Measurements from ENCODE around the gene ARHGAP29.

The ARHGAP29 gene

GRCh38 chr1:94142022-94142421 is 95.4 kb downstream of the ARHGAP29 start:
- no peaks in the 10 kb centered on the region for H3K27me3 ChIP-seq (replicated peaks; ENCODE audit: insufficient read depth, low read length)
- H3K9ac ChIP-seq (ENCODE audit: low read length): no peak overlapping the region
- H3K4me3 ChIP-seq (ENCODE audit: low read length): no peak overlapping the region
- H2AFZ ChIP-seq (ENCODE audit: low read length): no peak overlapping the region
- H3K4me2 ChIP-seq (ENCODE audit: low read depth, low read length): no peak overlapping the region
- H3K9me3 ChIP-seq (replicated peaks; ENCODE audit: insufficient read depth, low read length): no peaks in the 10 kb centered on the region
- DNase-seq: no peak
- H3K9me2 ChIP-seq (replicated peaks; ENCODE audit: insufficient read depth, low read length): no peaks in the 10 kb centered on the region
- no peaks in the 10 kb centered on the region for H3K36me3 ChIP-seq (replicated peaks; ENCODE audit: insufficient read depth, low read length)
- H3K27ac ChIP-seq (ENCODE audit: low read length): no peak overlapping the region
- TF ChIP-seq EZH2 (optimal IDR thresholded peaks at IDR 0.05; ENCODE audit: low read depth, low read length) (no peak), CTCF (IDR thresholded peaks at IDR 0.05; ENCODE audit: low read length) (no peak), EZH2phosphoT487 (IDR thresholded peaks at IDR 0.05; ENCODE audit: low read length) (no peak)
- no peaks in the 10 kb centered on the region for H3K79me2 ChIP-seq (ENCODE audit: low read length)
- no peaks in the 10 kb centered on the region for H3F3A ChIP-seq (ENCODE audit: insufficient read depth, low read length)
- no peaks in the 10 kb centered on the region for H3K4me1 ChIP-seq (ENCODE audit: low read length)
- H4K20me1 ChIP-seq (ENCODE audit: insufficient read depth, low read length): no peaks in the 10 kb centered on the region

DNA sequence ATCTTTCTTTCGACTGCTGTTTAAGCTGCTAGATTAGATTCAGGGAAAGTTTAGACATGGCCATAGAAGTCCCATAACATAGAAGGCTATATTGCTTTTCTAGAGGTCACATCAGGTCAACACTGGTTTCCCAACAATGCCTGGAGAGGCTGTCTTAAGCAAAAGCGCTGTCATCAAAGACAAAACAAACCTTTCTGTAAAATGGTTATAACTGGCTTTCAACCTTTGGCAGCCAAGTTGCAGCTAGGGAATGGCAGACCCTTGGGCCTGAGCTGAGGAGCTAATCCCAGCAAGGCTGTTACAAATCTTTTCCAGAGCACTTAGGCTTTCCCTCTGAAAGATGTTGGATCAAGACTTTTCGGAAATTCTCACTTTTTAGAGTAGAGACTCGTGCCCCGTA is 105.3 kb downstream of the ARHGAP29 start:
- TF ChIP-seq CTCF (IDR thresholded peaks at IDR 0.05; ENCODE audit: low read length): no peak
- TF ChIP-seq EZH2 (optimal IDR thresholded peaks at IDR 0.05; ENCODE audit: low read depth, low read length): no peak
- no peak for TF ChIP-seq EZH2phosphoT487 (IDR thresholded peaks at IDR 0.05; ENCODE audit: low read length)
- Histone ChIP-seq H3K4me1 (ENCODE audit: low read length) (no peaks in the 10 kb centered on the region), H3K9ac (ENCODE audit: low read length) (no peak overlapping the region), H3K4me3 (ENCODE audit: low read length) (no peak overlapping the region), H3K27ac (ENCODE audit: low read length) (no peak overlapping the region), H3K9me2 (replicated peaks; ENCODE audit: insufficient read depth, low read length) (no peaks in the 10 kb centered on the region), H2AFZ (ENCODE audit: low read length) (no peak overlapping the region), H3F3A (ENCODE audit: insufficient read depth, low read length) (no peaks in the 10 kb centered on the region), H3K79me2 (ENCODE audit: low read length) (no peaks in the 10 kb centered on the region), H3K4me2 (ENCODE audit: low read depth, low read length) (no peak overlapping the region), H3K9me3 (replicated peaks; ENCODE audit: insufficient read depth, low read length) (no peaks in the 10 kb centered on the region), H3K27me3 (replicated peaks; ENCODE audit: insufficient read depth, low read length) (no peaks in the 10 kb centered on the region), H3K36me3 (replicated peaks; ENCODE audit: insufficient read depth, low read length) (no peaks in the 10 kb centered on the region), H4K20me1 (ENCODE audit: insufficient read depth, low read length) (no peaks in the 10 kb centered on the region)
- DNase-seq: no peak

DNA sequence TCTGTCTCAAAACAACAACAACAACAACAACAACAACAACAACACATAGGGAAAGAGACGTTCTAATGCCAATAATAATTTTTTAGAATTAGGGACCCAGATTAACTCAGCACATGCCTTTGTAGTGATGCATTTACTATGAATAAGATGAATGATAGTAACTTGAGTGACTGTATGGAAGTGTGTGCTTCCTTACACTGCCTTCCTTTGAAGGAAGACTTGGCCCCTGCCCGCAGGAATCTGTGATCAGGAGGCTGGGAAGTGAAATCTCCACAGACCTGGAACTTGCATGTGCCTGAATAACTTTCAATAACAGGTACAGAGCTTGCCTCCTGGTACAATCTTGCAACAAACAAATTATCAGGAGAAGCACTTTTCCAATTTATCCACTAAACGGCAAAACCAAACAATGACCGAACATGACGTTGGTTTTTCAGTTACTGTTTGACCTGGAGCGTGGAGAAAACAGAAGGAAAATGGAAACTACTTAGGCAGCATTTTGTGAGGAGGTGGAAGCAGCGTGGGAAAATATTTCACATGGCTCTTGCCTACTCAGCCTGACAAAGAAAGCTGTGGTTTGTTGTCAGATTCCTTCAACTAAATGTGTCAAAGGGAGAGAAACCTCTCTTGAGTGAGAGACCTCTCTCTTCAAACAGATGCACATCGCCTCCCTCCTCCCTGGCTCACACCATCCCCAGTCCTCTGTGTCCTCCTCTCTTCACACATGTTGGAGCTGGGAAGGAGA is 106.4 kb downstream of the ARHGAP29 start:
- H3K9me2 ChIP-seq (replicated peaks; ENCODE audit: insufficient read depth, low read length): no peaks in the 10 kb centered on the region
- no peak for DNase-seq
- H3K27me3 ChIP-seq (replicated peaks; ENCODE audit: insufficient read depth, low read length): no peaks in the 10 kb centered on the region
- H3F3A ChIP-seq (ENCODE audit: insufficient read depth, low read length): no peaks in the 10 kb centered on the region
- H3K4me1 ChIP-seq (ENCODE audit: low read length): no peaks in the 10 kb centered on the region
- H3K27ac ChIP-seq (ENCODE audit: low read length): no peak overlapping the region
- H3K4me2 ChIP-seq (ENCODE audit: low read depth, low read length): no peak overlapping the region
- TF ChIP-seq CTCF (IDR thresholded peaks at IDR 0.05; ENCODE audit: low read length): no peak
- TF ChIP-seq EZH2phosphoT487 (IDR thresholded peaks at IDR 0.05; ENCODE audit: low read length): no peak
- TF ChIP-seq EZH2 (optimal IDR thresholded peaks at IDR 0.05; ENCODE audit: low read depth, low read length): no peak
- H3K36me3 ChIP-seq (replicated peaks; ENCODE audit: insufficient read depth, low read length): no peaks in the 10 kb centered on the region
- H3K9me3 ChIP-seq (replicated peaks; ENCODE audit: insufficient read depth, low read length): no peaks in the 10 kb centered on the region
- no peaks in the 10 kb centered on the region for H3K79me2 ChIP-seq (ENCODE audit: low read length)
- H2AFZ ChIP-seq (ENCODE audit: low read length): no peak overlapping the region
- H3K4me3 ChIP-seq (ENCODE audit: low read length): no peak overlapping the region
- H4K20me1 ChIP-seq (ENCODE audit: insufficient read depth, low read length): no peaks in the 10 kb centered on the region
- no peak overlapping the region for H3K9ac ChIP-seq (ENCODE audit: low read length)

Data from MM.1S (cell line).